ENCODE measurements around the gene TSFM. TPM values are rescaled to one million over a fixed set of nuclear protein-coding genes. Genes with fewer than 3 reads are reported as not detected.

The TSFM gene
- total and polyA plus RNA-seq, 2 of the 13 experiments (the other 11 are each of a cell fraction or from before 2014, with no cell fraction given) = 29.8 to 68.3 TPM

DNA sequence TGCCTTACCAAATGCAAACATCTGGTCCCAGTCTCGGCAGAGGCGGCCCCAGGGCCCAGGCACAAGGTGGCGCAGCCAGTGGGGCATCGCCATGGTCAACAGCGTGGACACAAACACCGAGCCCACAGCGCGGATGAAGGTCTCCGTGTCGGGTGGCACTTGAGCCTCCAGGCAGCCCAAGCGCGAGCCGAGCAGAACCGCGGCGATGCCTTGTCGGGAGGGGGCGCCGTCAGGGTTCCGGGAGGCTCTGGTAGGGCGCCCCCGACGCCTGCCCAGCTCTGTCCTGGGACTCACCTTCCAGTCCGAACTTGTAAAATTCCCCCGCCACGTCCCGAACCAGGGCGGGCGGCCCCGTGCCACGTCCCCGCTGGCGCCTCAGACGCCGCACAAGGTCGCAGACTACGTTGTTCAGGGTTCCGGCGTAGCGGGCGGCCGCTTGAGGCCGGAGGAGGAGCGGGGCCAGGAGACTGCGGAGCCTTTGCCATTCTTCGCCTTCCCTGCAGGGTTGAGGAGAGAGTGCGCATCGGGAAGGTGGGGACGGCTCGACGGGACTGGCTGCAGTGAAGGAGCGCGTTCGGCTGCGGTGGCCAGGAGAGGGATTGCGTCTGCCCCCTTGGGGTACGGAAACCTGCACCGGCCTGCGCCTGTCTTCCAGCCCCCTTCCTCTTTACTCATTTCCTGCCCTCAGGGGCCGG is 17.4 kb upstream of the TSFM start (continued):
- TF ChIP-seq ZMYM2 (CRISPR knock-in tag; IDR thresholded peaks at IDR 0.05) (peak; percentile 89), GABPB1 (CRISPR knock-in tag; IDR thresholded peaks at IDR 0.05) (peak; percentile 73; the same call in 1 of the 2 replicates), KLF15 (CRISPR knock-in tag; IDR thresholded peaks at IDR 0.05; ENCODE audit: borderline replicate concordance) (0 out of 2 replicates have a peak, but pooled peaks have one; percentile 39), GPBP1L1 (CRISPR knock-in tag; IDR thresholded peaks at IDR 0.05) (no peak), AHDC1 (CRISPR knock-in tag; IDR thresholded peaks at IDR 0.05; ENCODE audit: borderline replicate concordance) (0 out of 2 replicates have a peak, but pooled peaks have one; percentile 24), ZFP36 (IDR thresholded peaks at IDR 0.05; ENCODE audit: borderline replicate concordance, low read depth, low read length, partially characterized antibody) (no peak), HOXA5 (CRISPR knock-in tag; IDR thresholded peaks at IDR 0.05) (peak; percentile 64; the same call in 1 of the 2 replicates), POLR2A (IDR thresholded peaks at IDR 0.05; ENCODE audit: insufficient read depth in 1 of 2, low read depth in 2 of 2, low read length in 2 of 2) (no peak; a peak in 1 of 4 replicates), HNRNPK (IDR thresholded peaks at IDR 0.05; ENCODE audit: low read depth, low read length, poor library complexity, severe bottlenecking) (peak; percentile 13), ASH2L (IDR thresholded peaks at IDR 0.05; ENCODE audit: insufficient read length, low read depth, low read length) (peak; percentile 16)
- TF ChIP-seq, protein P1, sequence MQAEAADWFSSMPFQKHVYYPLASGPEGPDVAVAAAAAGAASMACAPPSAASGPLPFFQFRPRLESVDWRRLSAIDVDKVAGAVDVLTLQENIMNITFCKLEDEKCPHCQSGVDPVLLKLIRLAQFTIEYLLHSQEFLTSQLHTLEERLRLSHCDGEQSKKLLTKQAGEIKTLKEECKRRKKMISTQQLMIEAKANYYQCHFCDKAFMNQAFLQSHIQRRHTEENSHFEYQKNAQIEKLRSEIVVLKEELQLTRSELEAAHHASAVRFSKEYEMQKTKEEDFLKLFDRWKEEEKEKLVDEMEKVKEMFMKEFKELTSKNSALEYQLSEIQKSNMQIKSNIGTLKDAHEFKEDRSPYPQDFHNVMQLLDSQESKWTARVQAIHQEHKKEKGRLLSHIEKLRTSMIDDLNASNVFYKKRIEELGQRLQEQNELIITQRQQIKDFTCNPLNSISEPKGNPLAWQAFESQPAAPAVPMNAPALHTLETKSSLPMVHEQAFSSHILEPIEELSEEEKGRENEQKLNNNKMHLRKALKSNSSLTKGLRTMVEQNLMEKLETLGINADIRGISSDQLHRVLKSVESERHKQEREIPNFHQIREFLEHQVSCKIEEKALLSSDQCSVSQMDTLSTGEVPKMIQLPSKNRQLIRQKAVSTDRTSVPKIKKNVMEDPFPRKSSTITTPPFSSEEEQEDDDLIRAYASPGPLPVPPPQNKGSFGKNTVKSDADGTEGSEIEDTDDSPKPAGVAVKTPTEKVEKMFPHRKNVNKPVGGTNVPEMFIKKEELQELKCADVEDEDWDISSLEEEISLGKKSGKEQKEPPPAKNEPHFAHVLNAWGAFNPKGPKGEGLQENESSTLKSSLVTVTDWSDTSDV (CRISPR knock-in tag; IDR thresholded peaks at IDR 0.05) = peak; percentile 88; the same call in 1 of the 2 replicates
- TF ChIP-seq, protein P2, sequence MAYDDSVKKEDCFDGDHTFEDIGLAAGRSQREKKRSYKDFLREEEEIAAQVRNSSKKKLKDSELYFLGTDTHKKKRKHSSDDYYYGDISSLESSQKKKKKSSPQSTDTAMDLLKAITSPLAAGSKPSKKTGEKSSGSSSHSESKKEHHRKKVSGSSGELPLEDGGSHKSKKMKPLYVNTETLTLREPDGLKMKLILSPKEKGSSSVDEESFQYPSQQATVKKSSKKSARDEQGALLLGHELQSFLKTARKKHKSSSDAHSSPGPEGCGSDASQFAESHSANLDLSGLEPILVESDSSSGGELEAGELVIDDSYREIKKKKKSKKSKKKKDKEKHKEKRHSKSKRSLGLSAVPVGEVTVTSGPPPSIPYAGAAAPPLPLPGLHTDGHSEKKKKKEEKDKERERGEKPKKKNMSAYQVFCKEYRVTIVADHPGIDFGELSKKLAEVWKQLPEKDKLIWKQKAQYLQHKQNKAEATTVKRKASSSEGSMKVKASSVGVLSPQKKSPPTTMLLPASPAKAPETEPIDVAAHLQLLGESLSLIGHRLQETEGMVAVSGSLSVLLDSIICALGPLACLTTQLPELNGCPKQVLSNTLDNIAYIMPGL (CRISPR knock-in tag; IDR thresholded peaks at IDR 0.05; ENCODE audit: borderline replicate concordance in 1 of 2, low read depth in 1 of 2) = peak; percentile 86 to 91
